CD4-positive, alpha-beta T cell (primary cell): Measurements from ENCODE around the gene ACBD6. TPM values are rescaled to one million over a fixed set of nuclear protein-coding genes. Genes with fewer than 3 reads are reported as not detected.

Experiments
- ATAC-seq: fragments of 200-7000 bp; cut with Tn5 transposase; one replicate; pipeline ENCODE4 v1.10.0; 2022; ENCODE audit warnings: mild to moderate bottlenecking; ENCODE audit not compliant: poor library complexity
- CTCF ChIA-PET: fragments of 350-600 bp; sonication (Branson Sonifier 250); formaldehyde crosslinking; loops from one replicate; lab custom pipeline; 2021; ENCODE audit warnings: antibody characterized with exemption, inconsistent platforms; lab: Charles Lee
- POLR2A ChIA-PET: fragments of 350-600 bp; sonication (Branson Sonifier 250); formaldehyde crosslinking; loops from one replicate; lab custom pipeline; 2021; ENCODE audit warnings: antibody characterized with exemption, inconsistent platforms; lab: Charles Lee
- DNase-seq, 14 experiments: peaks; one replicate each; pipeline ENCODE4 v3.0.0-alpha.2; 2013 to 2020; ENCODE audit warnings: mixed read lengths in 2 of 14
- H3K27ac ChIP-seq, 2 donors: one replicate each; pipeline versions ENCODE4 v1.5.1 to v1.7.0; 2013; ENCODE audit warnings: low read length in 2 of 2, low read depth in 1 of 2, mild to moderate bottlenecking in 1 of 2
- H3K27me3 ChIP-seq, 2 experiments: 1 replicate in 1 of 2; 2 replicates in 1 of 2; pipeline versions ENCODE4 v1.6.1 to v1.7.0; 2013; ENCODE audit warnings: low read length in 2 of 2, control low read depth in 1 of 2, mild to moderate bottlenecking in 1 of 2, moderate library complexity in 1 of 2; ENCODE audit not compliant: insufficient read depth in 2 of 2, control insufficient read depth in 1 of 2
- H3K36me3 ChIP-seq: one replicate; pipeline ENCODE4 v1.6.1; 2013; ENCODE audit warnings: low read length, control low read depth; ENCODE audit not compliant: insufficient read depth
- H3K4me1 ChIP-seq: one replicate; pipeline ENCODE4 v1.6.1; 2013; ENCODE audit warnings: low read length, control low read depth; ENCODE audit not compliant: insufficient read depth
- H3K4me3 ChIP-seq: one replicate; pipeline ENCODE4 v1.5.1; 2013; ENCODE audit warnings: mild to moderate bottlenecking, low read length, moderate library complexity
- H3K9me3 ChIP-seq, 2 experiments: 1 replicate in 1 of 2; 2 replicates in 1 of 2; pipeline versions ENCODE4 v1.6.1 to v1.7.0; 2013; ENCODE audit warnings: low read length in 2 of 2, mild to moderate bottlenecking in 2 of 2, control low read depth in 1 of 2, moderate library complexity in 1 of 2; ENCODE audit not compliant: control insufficient read depth in 1 of 2, insufficient read depth in 1 of 2
- H3K27ac Mint-ChIP-seq: one replicate; pipeline ENCODE4 v1.8.0; 2020; ENCODE audit warnings: mixed read lengths
- H3K27me3 Mint-ChIP-seq: one replicate; pipeline ENCODE4 v1.8.0; 2021; ENCODE audit warnings: mixed read lengths
- H3K36me3 Mint-ChIP-seq: one replicate; pipeline ENCODE4 v1.8.0; 2021; ENCODE audit warnings: low read depth, mixed read lengths
- H3K4me1 Mint-ChIP-seq: one replicate; pipeline ENCODE4 v1.8.0; 2021; ENCODE audit warnings: low read depth, mixed read lengths
- H3K4me3 Mint-ChIP-seq: one replicate; pipeline ENCODE4 v1.8.0; 2020; ENCODE audit warnings: mild to moderate bottlenecking, mixed read lengths
- H3K9me3 Mint-ChIP-seq: one replicate; pipeline ENCODE4 v1.8.0; 2020; ENCODE audit warnings: mixed read lengths
- intact Hi-C, 2 experiments: fragments of 100-400 bp; cut with DNase I in 1 of 2; cut with micrococcal nuclease in 1 of 2; formaldehyde crosslinking; loops; one replicate each; pipeline versions ENCODE4 v1.15.1 to v1.9.0; 2023 to 2025; cut with DNase I, micrococcal nuclease
- total RNA-seq, 174 experiments: library from RNA in 2 of 174; stranded (reverse) in 2 of 174; gene quantifications; one replicate each; pipeline ENCODE4 v1.2.3 and lab custom pipeline; 2021 to 2026
- TF ChIP-seq, protein P1 (sequence below): fragments of 200-600 bp; IDR thresholded peaks from one replicate; pipeline ENCODE4 v1.8.0; 2022; ENCODE audit warnings: antibody characterized with exemption, mild to moderate bottlenecking

The ACBD6 gene
- total RNA-seq, 2 experiments from 2014 or later, result 28.2 to 28.8 TPM

DNA sequence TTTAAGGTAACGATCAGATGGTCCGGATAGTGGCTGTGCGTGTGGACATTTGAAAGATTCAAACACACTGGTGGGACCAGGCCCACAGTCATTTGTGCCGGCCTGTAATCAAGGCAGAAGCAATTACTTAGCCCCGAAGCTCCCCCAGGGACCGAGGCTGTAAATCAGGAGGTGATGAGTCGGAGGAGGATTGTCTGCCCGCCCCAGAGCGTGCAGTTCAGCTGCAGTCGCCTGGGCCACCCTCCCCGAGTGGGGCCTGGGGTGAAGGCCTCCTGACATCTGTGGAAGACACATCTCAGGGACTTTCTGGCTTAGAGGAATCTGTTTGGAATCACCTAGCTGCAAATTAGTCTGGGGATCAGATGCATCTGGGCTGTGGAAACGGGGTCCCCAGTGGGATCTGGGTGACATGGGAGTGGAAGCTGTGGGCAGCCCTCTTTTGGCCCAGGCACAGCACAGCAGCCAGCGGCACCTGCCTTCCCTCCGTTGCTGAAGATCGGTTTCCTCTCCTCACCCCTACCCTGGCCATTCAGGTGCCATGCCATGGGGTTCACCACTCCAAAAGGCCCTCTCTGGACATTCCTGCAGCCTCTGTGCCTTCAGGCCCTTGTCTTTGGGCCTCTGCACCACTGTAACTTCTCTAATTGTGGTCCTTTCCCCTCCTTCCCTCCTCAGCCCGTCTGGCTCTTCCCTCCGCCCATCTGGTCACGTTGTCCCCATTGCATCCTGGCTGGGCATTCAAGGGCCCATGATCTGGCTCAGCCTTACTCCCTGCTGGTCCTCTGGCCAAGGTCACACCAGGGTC, 246.6 kb downstream of the ACBD6 start:
- Histone ChIP-seq H3K4me3 (no peak overlapping the region), H3K27me3 (peaks cover 29 to 48% of the 10 kb centered on the region in 2 experiments), H3K9me3 (peaks cover 0 to 5% of the 10 kb centered on the region in 2 experiments), H3K36me3 (no peaks in the 10 kb centered on the region), H3K27ac (no peak overlapping the region), H3K4me1 (no peaks in the 10 kb centered on the region)
- no peaks in the 10 kb centered on the region for H3K4me1 Mint-ChIP-seq
- DNase-seq, result no peak
- H3K27me3 Mint-ChIP-seq, result peaks cover 69% of the 10 kb centered on the region
- ATAC-seq, result no peak
- H3K36me3 Mint-ChIP-seq, result no peaks in the 10 kb centered on the region
- no peak overlapping the region for H3K27ac Mint-ChIP-seq
- no peak overlapping the region for H3K4me3 Mint-ChIP-seq
- TF ChIP-seq, protein P1, sequence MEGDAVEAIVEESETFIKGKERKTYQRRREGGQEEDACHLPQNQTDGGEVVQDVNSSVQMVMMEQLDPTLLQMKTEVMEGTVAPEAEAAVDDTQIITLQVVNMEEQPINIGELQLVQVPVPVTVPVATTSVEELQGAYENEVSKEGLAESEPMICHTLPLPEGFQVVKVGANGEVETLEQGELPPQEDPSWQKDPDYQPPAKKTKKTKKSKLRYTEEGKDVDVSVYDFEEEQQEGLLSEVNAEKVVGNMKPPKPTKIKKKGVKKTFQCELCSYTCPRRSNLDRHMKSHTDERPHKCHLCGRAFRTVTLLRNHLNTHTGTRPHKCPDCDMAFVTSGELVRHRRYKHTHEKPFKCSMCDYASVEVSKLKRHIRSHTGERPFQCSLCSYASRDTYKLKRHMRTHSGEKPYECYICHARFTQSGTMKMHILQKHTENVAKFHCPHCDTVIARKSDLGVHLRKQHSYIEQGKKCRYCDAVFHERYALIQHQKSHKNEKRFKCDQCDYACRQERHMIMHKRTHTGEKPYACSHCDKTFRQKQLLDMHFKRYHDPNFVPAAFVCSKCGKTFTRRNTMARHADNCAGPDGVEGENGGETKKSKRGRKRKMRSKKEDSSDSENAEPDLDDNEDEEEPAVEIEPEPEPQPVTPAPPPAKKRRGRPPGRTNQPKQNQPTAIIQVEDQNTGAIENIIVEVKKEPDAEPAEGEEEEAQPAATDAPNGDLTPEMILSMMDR, result no peak
- ChIA-PET POLR2A (no interaction called here), CTCF (no interaction called here)
- intact Hi-C loops, result no loop called here
- no peaks in the 10 kb centered on the region for H3K9me3 Mint-ChIP-seq

DNA sequence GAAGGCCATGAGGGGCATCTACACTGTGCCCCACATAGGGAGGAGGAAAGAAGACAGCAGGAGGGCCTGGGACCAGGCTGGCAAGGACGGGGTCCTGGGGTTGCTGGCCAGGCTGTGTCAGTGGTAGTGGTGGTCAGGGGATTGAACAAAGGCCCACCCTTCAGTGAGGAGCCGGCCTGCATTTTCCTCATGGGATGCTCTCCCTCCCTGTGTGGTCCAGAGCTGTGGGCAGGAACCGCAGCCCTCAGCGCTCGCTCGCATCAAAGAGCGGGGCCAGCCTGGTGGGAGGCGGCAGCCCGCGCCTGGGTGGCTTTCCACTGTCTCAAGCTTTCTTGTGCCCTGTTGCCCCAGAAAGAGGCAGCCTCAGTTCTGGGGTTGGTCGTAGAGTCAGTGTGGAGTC, 247.5 kb downstream of the ACBD6 start:
- ChIA-PET POLR2A (no interaction called here), CTCF (no interaction called here)
- intact Hi-C loops, result no loop called here
- Mint-ChIP-seq H3K9me3 (no peaks in the 10 kb centered on the region), H3K27ac (no peak overlapping the region), H3K4me3 (no peak overlapping the region), H3K36me3 (no peaks in the 10 kb centered on the region), H3K4me1 (no peaks in the 10 kb centered on the region), H3K27me3 (peaks cover 77% of the 10 kb centered on the region)
- ATAC-seq, result no peak
- DNase-seq, result no peak
- Histone ChIP-seq H3K27ac (no peak overlapping the region), H3K27me3 (peaks cover 29 to 46% of the 10 kb centered on the region in 2 experiments), H3K4me3 (no peak overlapping the region), H3K9me3 (peaks cover 0 to 5% of the 10 kb centered on the region in 2 experiments), H3K4me1 (no peaks in the 10 kb centered on the region), H3K36me3 (no peaks in the 10 kb centered on the region)
- TF ChIP-seq, protein P1, result no peak

DNA sequence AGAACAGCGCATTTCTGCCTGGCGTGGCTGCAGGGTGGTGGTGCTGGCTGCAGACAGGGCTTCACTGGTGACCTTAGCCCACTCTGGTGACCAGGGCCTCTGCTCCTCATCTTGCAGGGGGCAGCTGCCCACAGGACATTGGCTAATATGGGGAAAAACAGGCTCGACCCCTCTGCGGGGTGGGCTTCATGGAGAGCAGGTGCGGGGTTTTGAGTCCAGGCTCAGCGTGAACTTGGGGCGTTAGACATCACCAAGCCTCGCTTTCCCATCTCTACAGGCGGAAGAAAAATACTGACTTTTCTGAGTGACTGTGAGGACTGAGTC, 247.9 kb downstream of the ACBD6 start:
- Histone ChIP-seq H3K36me3 (no peaks in the 10 kb centered on the region), H3K9me3 (peaks cover 0 to 5% of the 10 kb centered on the region in 2 experiments), H3K4me1 (no peaks in the 10 kb centered on the region), H3K4me3 (no peak overlapping the region), H3K27ac (no peak overlapping the region), H3K27me3 (peaks cover 29 to 43% of the 10 kb centered on the region in 2 experiments)
- intact Hi-C loops, result no loop called here
- ATAC-seq, result no peak
- POLR2A ChIA-PET, result no interaction called here
- Mint-ChIP-seq H3K36me3 (no peaks in the 10 kb centered on the region), H3K27ac (no peak overlapping the region), H3K4me3 (no peak overlapping the region), H3K4me1 (no peaks in the 10 kb centered on the region), H3K9me3 (no peaks in the 10 kb centered on the region), H3K27me3 (peaks cover 81% of the 10 kb centered on the region)
- TF ChIP-seq, protein P1, result no peak
- DNase-seq, result no peak
- CTCF ChIA-PET, result no interaction called here
